GM12801 (cell line): ENCODE results near the gene EREG.

Experiments used
- CTCF ChIP-seq: IDR thresholded peaks from one replicate; pipeline ENCODE4 v1.5.1; 2011; ENCODE audit warnings: control low read depth; ENCODE audit not compliant: insufficient read length; ENCODE audit errors: extremely low read depth

EREG gene

GRCh38 chr4:74331252-74331651, 33.7 kb upstream of the EREG start:
- no peak for TF ChIP-seq CTCF

- TF ChIP-seq CTCF = no peak
These were observed 33.0 kb upstream of the EREG start for GRCh38 chr4:74331944-74332343.

GRCh38 chr4:74334636-74335035, 30.3 kb upstream of the EREG start:
- no peak for TF ChIP-seq CTCF

GRCh38 chr4:74335341-74336021, 29.5 kb upstream of the EREG start:
- no peak for TF ChIP-seq CTCF

GRCh38 chr4:74338792-74339333, 26.1 kb upstream of the EREG start:
- TF ChIP-seq CTCF = no peak

GRCh38 chr4:74339501-74339900, 25.4 kb upstream of the EREG start:
- no peak for TF ChIP-seq CTCF

- no peak for TF ChIP-seq CTCF
These were observed 20.9 kb upstream of the EREG start for GRCh38 chr4:74344031-74344430.
